ENCODE measurements around the gene MLLT1.

The MLLT1 gene

GRCh38 chr19:6253954-6254733 is 25.6 kb downstream of the MLLT1 start:
- no peak for DNase-seq

GRCh38 chr19:6252066-6252465 is 27.7 kb downstream of the MLLT1 start:
- DNase-seq = no peak

- no peak for DNase-seq
These were observed 28.9 kb downstream of the MLLT1 start for GRCh38 chr19:6250909-6251308.

GRCh38 chr19:6250024-6250615 is 29.7 kb downstream of the MLLT1 start:
- no peak for DNase-seq

GRCh38 chr19:6249296-6249695 is 30.5 kb downstream of the MLLT1 start:
- DNase-seq = no peak

- DNase-seq = no peak
These were observed 30.9 kb downstream of the MLLT1 start for GRCh38 chr19:6248844-6249243.

- DNase-seq = no peak
These were observed 31.4 kb downstream of the MLLT1 start for GRCh38 chr19:6248341-6248740.

- no peak for DNase-seq
These were observed 32.8 kb downstream of the MLLT1 start for GRCh38 chr19:6247007-6247288.

- DNase-seq = no peak
These were observed 33.4 kb downstream of the MLLT1 start for GRCh38 chr19:6246174-6247006.

GRCh38 chr19:6242677-6243076 is 37.1 kb downstream of the MLLT1 start:
- no peak for DNase-seq

GRCh38 chr19:6241680-6242377 is 37.9 kb downstream of the MLLT1 start:
- DNase-seq = no peak

- DNase-seq = no peak
These were observed 38.7 kb downstream of the MLLT1 start for GRCh38 chr19:6241056-6241455.

GRCh38 chr19:6239871-6240676 is 39.7 kb downstream of the MLLT1 start:
- no peak for DNase-seq

GRCh38 chr19:6239401-6239844 is 40.4 kb downstream of the MLLT1 start:
- peak; percentile 23 for DNase-seq

GRCh38 chr19:6238643-6239281 is 41.0 kb downstream of the MLLT1 start:
- no peak for DNase-seq

GRCh38 chr19:6238256-6238642 is 41.5 kb downstream of the MLLT1 start:
- DNase-seq = peak in 1 of 2 donors; percentile 26

- no peak for DNase-seq
These were observed 43.2 kb downstream of the MLLT1 start for GRCh38 chr19:6236310-6237291.

GRCh38 chr19:6235031-6235951 is 44.5 kb downstream of the MLLT1 start:
- no peak for DNase-seq

GRCh38 chr19:6234527-6234926 is 45.2 kb downstream of the MLLT1 start:
- no peak for DNase-seq

Measured in stimulated activated CD4-positive, alpha-beta T cell treated with anti-CD3 and anti-CD28 coated beads, Interleukin-2, amount 100 ng/mL, for 24 hours (primary cell).